Frontal cortex (tissue), 4 donors: ENCODE data around the gene NRXN3. TPM values are rescaled to one million over a fixed set of nuclear protein-coding genes. Genes with fewer than 3 reads are reported as not detected.

ENCODE experiments used
- DNase-seq, 2 donors: peaks; one replicate each; pipeline ENCODE4 v3.0.0; 2012; ENCODE audit warnings: low spot score in 2 of 2
- FAIRE-seq: peaks from 2 replicates; lab custom pipeline; 2012; peaks lifted over from hg19 to GRCh38; lab: Jason Lieb, UNC
- total RNA-seq: library from RNA; depleted of rRNA; stranded (reverse); fragments of >200 nt; gene quantifications from one replicate; pipeline ENCODE4 v1.2.3, GENCODE V29; 2014
- donor health status: control.
- donor health status: control.
- donor health status: control.

NRXN3 gene
- total RNA-seq, 1 donor from 2014 or later = 44.8 TPM

GRCh38 chr14:79820866-79821535, 1650.8 kb downstream of the NRXN3 start:
- no peak for FAIRE-seq
- no peak for DNase-seq

DNA sequence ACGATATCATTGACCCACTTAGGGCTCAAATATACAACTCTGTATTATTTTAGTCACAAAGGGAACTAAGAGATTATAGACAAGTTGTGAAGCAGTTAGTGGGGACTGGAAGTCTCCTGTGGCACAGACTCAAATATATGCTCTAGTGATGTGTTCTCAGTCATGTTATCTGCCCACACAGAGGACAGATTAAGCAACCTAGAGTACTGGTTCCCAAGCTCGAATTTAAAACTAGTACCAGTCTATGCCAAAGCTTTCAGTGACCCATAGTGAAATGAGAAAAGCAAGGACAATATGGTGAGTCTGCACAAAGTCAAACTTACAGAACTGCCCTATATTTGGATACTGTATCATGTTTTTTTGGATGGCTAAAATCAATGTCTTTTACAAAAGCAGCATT, 1651.9 kb downstream of the NRXN3 start:
- no peak for FAIRE-seq

DNA sequence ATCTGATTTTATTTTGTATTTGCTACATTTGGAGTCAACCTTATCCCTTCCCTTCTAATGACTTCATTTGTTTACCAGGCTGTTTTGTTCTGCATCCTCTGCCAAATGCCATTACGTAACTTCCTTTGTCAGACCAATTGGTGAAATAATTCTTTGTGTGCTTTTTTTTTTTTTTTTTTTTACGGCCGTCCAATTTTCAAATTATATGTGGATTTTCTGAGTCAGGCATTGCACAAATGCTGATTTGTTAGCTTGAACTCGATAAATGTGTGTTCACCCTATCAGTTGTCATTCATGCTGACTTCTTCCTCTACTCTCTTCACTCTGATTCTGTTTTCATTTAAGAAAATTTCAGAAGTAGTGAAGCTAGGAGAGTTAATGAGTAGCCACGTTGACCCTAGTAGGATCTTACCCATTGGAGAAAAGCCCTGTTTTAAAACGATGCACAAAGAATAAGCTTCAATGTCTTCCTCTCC, 1654.9 kb downstream of the NRXN3 start:
- peak; percentile 99 for FAIRE-seq

More for the DNA sequence above, 1651.9 kb downstream of the NRXN3 start:
- no peak for DNase-seq

DNA sequence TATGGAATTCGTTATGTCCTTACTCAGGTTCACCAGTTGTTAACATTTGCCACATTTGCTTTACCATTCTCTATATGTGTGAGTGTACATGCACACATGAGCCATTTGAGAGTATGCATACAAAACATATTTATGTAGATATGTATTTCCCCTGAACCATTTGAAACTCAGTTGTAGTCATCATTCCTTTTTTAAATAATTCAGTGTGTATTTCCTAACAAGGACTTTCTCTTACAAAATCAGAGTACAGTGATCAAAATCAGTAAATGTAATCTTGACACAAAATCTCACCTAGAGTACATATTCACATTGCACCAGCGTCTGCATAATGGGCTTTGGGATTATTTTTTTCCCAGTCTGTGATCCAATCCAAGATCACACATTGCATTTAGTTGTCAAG, 1656.2 kb downstream of the NRXN3 start:
- no peak for FAIRE-seq

More for the DNA sequence above, 1654.9 kb downstream of the NRXN3 start:
- DNase-seq = peak; percentile 23 to 26

DNA sequence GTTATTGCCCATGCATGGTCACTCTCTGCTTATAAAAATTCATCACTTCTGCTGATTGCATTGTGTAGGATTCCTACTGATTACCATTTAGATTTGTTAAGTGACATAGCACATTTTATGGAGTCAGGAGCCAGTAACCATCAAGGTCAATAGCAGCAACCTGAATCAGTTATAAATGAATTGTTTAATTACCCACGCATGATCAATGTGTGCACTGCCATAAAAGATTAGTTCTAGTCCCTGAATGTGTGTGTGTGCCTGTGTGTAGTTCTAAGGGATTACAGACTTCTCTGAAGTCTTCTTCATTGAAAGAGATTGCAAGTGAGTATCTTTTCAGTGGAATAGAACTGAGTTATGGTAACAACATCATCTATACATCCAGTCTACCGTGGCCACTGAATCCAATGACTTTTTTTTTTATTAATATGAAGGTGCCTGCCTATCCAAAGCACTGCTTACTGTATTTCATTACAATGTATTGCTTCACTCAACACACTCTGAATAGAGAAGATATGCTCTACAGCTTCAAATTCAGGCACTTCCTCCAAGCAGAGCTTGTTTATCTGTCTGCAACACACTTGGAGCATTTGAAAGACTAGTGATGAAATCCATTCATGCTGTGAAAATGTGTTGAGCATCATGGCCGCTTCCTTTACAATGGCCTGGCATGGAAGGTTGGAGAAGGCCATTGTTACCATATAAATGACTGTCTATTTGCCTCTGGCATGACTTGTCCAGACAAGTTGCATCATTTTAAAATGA, 1659.4 kb downstream of the NRXN3 start:
- no peak for FAIRE-seq
- DNase-seq = no peak

More for the DNA sequence above, 1656.2 kb downstream of the NRXN3 start:
- no peak for DNase-seq

- no peak for DNase-seq
- no peak for FAIRE-seq
Measured at GRCh38 chr14:79831195-79831892, 1661.2 kb downstream of the NRXN3 start.

DNA sequence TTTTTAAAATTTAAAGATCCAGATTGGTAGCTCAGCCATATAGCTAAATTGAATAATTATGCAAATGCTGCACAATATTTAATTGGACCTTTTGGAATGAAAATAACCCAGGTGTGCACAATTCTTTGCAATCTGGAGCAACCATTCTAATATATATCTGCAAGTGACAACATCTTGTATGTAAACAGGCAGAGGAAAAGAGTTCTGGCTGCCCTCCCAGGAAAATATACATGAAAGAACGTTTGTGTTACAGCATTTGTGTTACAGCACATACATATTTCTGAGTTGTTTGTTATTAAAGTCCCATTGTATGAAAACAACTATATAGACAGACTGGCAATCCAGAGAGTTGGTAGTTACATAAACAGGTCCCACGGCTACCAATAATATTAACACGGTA, 1663.6 kb downstream of the NRXN3 start:
- FAIRE-seq (no peak), DNase-seq (no peak)

GRCh38 chr14:79834868-79835267, 1664.7 kb downstream of the NRXN3 start:
- no peak for DNase-seq
- FAIRE-seq = no peak

DNA sequence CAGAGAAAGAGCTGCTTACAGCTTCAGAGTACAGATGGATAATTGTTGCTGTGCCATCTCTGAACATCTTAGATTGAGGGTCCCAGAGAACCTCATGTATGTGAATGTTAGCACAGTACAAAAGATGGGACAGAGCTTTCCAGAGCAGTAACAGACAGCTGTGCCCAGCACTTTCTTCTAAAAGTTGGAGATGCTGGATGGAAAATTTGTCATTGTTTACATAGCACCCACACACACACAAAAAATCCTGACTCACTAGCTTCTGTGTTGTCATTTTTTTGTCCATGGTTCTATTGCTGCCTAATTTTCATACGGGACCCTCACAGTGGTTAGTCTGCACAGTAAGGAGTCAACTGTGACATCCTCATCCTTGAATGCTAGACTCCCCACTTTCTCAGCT, 1666.4 kb downstream of the NRXN3 start:
- no peak for FAIRE-seq
- DNase-seq = no peak

- FAIRE-seq (no peak), DNase-seq (no peak)
Measured at GRCh38 chr14:79837699-79838098, 1667.5 kb downstream of the NRXN3 start.

GRCh38 chr14:79840103-79840502, 1669.9 kb downstream of the NRXN3 start:
- DNase-seq (no peak), FAIRE-seq (no peak)

DNA sequence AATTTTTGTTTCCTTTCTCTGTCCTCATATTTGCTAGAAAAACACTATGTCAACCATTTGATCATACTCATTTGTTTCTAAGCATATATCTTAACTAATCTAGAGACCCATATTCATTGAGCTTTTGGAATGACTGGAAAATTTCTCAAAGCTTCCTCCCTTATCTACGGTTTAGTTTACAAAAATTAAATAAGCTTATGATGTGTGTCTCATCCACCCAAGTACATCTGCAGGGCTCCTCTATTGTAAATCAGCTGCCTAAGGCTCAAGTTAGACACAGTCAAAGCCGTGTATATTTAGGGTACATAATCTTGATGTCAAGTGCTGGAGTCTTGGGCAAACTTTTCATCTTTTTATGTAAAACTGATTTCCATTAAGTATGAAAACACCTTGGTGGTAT, 1670.7 kb downstream of the NRXN3 start:
- DNase-seq = no peak
- FAIRE-seq = no peak

- DNase-seq = no peak
- no peak for FAIRE-seq
Measured at GRCh38 chr14:79841433-79841832, 1671.3 kb downstream of the NRXN3 start.

DNA sequence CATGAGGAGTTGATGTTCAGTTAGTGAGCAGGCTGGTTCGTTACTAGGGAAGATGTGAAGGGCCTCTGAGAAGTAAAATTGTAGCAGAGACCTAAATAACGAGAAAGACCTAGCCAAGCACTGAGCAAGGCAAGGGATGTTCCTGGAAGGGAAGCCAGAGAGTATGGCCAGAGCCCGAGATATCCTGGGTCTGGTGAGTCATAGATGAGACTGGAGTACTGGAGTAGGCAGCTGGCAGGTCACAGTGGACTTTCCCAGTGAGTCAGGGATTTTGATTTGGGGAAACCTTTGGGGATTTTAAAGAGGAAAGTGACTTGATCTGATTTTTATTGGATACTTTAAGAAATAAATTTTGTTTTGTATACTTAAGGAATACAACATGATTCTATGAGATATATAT, 1672.1 kb downstream of the NRXN3 start:
- no peak for FAIRE-seq
- no peak for DNase-seq

- FAIRE-seq (no peak), DNase-seq (no peak)
Measured at GRCh38 chr14:79852950-79853744, 1683.0 kb downstream of the NRXN3 start.

- FAIRE-seq (no peak), DNase-seq (no peak)
Measured at GRCh38 chr14:79855789-79856188, 1685.6 kb downstream of the NRXN3 start.

DNA sequence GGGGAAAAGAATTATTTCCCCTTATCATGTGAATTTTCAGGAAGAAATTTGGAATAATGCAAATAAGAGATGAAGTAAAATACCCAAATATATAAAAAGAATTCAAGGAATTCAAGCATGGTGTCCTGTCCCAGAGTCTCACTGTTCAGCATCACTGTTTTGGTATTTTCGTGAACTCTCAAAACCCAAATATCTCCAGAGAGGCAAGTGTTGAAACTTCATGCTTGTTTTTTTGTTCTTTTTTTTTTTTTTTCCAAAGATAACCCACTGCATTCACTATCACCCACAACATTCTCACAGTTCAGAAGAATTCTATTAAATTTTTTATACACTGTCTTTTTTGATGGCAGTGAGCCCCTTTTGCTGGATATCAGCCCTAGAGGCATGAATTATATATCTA, 1686.2 kb downstream of the NRXN3 start:
- FAIRE-seq = no peak
- no peak for DNase-seq

GRCh38 chr14:79861111-79861510, 1690.9 kb downstream of the NRXN3 start:
- DNase-seq (no peak), FAIRE-seq (no peak)

GRCh38 chr14:79862045-79862444, 1691.9 kb downstream of the NRXN3 start:
- no peak for FAIRE-seq

GRCh38 chr14:79871136-79871535, 1701.0 kb downstream of the NRXN3 start:
- DNase-seq (no peak), FAIRE-seq (no peak)

More at GRCh38 chr14:79862045-79862444, 1691.9 kb downstream of the NRXN3 start:
- DNase-seq = no peak
